ENCODE data around the gene ARRDC2. TPM values are rescaled to one million over a fixed set of nuclear protein-coding genes. Genes with fewer than 3 reads are reported as not detected.
A peak's percentile ranks its signal among the peaks of the same experiment; 100 is the strongest.

ARRDC2 gene
- total RNA-seq, 3 donors from 2014 or later (not counting 1 experiment from before 2014, with no cell fraction given): 110 to 131 (median 121) TPM

DNA sequence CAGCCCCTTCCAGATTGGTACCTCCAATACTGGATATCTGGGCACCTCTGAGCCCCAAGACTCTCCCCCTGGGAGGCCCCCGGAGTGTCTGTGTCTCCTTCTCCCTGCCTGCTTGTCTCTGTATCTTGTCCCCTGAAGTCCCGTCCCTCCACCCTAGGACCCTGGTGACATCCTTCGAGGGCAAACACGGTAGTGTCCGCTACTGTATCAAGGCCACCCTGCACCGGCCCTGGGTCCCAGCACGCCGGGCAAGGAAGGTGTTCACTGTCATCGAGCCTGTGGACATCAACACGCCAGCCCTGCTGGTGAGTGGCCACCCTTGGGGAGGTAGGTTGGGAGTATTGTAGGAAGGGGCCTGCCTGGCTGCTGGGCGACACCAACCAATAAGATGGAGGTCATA is 844 bp downstream of the ARRDC2 start:
- Histone ChIP-seq H3K36me3 (ENCODE audit: control insufficient read depth, insufficient read depth, low read length) (peaks cover 49% of the 10 kb centered on the region), H3K4me1 (ENCODE audit: control insufficient read depth, insufficient read depth, low read length) (peaks cover 31% of the 10 kb centered on the region), H3K27ac (ENCODE audit: low read length) (peak overlapping the region; percentile 77), H3K27me3 (ENCODE audit: control insufficient read depth, insufficient read depth, low read length) (no peaks in the 10 kb centered on the region), H3K4me3 (ENCODE audit: low read length) (peak overlapping the region; percentile 16), H3K9me3 (ENCODE audit: control insufficient read depth, insufficient read depth, low read length) (no peaks in the 10 kb centered on the region)
- H3K4me3 Mint-ChIP-seq: peak overlapping the region; percentile 85
- no peak for ATAC-seq
- 93% methylated on average over 11 of the region's 11 CpGs for WGBS (ENCODE audit: insufficient coverage)
- TF ChIP-seq, protein P1, sequence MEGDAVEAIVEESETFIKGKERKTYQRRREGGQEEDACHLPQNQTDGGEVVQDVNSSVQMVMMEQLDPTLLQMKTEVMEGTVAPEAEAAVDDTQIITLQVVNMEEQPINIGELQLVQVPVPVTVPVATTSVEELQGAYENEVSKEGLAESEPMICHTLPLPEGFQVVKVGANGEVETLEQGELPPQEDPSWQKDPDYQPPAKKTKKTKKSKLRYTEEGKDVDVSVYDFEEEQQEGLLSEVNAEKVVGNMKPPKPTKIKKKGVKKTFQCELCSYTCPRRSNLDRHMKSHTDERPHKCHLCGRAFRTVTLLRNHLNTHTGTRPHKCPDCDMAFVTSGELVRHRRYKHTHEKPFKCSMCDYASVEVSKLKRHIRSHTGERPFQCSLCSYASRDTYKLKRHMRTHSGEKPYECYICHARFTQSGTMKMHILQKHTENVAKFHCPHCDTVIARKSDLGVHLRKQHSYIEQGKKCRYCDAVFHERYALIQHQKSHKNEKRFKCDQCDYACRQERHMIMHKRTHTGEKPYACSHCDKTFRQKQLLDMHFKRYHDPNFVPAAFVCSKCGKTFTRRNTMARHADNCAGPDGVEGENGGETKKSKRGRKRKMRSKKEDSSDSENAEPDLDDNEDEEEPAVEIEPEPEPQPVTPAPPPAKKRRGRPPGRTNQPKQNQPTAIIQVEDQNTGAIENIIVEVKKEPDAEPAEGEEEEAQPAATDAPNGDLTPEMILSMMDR (IDR thresholded peaks at IDR 0.05): no peak
- DNase-seq: no peak
- peaks cover 16 to 27% of the 10 kb centered on the region in 2 donors for H3K4me1 Mint-ChIP-seq
- intact Hi-C loops (cut with micrococcal nuclease): loop anchor here (5.0 kb wide), 1 partner anchor 163 kb away; the partner anchor contains the start of gene IFI30
- no peaks in the 10 kb centered on the region for H3K27me3 Mint-ChIP-seq (ENCODE audit: low read depth in 2 of 2)
- no peaks in the 10 kb centered on the region for H3K9me3 Mint-ChIP-seq
- H3K27ac Mint-ChIP-seq: peak overlapping the region; percentile 94 to 95
- H3K36me3 Mint-ChIP-seq: peaks cover 7% of the 10 kb centered on the region

DNA sequence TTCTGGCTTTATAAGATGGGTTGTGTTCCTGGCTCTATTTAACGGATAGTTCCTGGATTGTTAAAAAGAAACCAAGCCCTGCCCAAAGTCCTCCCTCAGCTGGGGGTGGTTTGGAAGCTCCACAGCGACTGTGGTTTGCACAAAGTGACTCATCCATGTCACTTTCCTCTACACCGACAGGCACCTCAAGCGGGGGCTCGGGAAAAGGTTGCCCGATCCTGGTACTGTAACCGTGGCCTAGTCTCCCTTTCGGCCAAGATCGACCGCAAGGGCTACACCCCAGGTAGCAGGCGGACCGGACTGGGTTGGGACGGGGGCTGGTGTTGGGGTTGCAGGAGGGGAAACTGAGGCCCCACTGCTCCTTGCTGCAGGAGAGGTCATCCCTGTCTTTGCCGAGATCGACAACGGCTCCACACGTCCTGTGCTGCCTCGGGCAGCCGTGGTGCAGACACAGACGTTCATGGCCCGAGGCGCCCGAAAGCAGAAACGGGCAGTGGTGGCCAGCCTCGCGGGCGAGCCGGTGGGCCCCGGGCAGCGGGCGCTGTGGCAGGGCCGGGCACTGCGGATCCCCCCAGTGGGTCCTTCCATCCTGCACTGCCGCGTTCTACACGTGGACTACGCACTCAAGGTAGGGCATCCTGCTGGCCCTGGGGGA is 1.6 kb downstream of the ARRDC2 start:
- H3K9me3 ChIP-seq (ENCODE audit: control insufficient read depth, insufficient read depth, low read length): no peaks in the 10 kb centered on the region
- TF ChIP-seq, protein P1 (IDR thresholded peaks at IDR 0.05): no peak
- Mint-ChIP-seq H3K36me3 (peaks cover 7% of the 10 kb centered on the region), H3K4me1 (peaks cover 16 to 33% of the 10 kb centered on the region in 2 donors), H3K27ac (peak overlapping the region; percentile 94 to 95), H3K9me3 (no peaks in the 10 kb centered on the region), H3K4me3 (no peak overlapping the region), H3K27me3 (ENCODE audit: low read depth in 2 of 2) (no peaks in the 10 kb centered on the region)
- ATAC-seq (no peak), DNase-seq (peak in 1 of 2 donors; percentile 40)
- no peak overlapping the region for H3K4me3 ChIP-seq (ENCODE audit: low read length)
- no peak overlapping the region for H3K27ac ChIP-seq (ENCODE audit: low read length)
- peaks cover 52% of the 10 kb centered on the region for H3K36me3 ChIP-seq (ENCODE audit: control insufficient read depth, insufficient read depth, low read length)
- no peaks in the 10 kb centered on the region for H3K27me3 ChIP-seq (ENCODE audit: control insufficient read depth, insufficient read depth, low read length)
- peaks cover 36% of the 10 kb centered on the region for H3K4me1 ChIP-seq (ENCODE audit: control insufficient read depth, insufficient read depth, low read length)
- intact Hi-C loops (cut with micrococcal nuclease): loop anchor here (5.0 kb wide), 1 partner anchor 163 kb away; the partner anchor contains the start of gene IFI30
- WGBS (ENCODE audit: insufficient coverage): 92% methylated on average over 37 of the region's 37 CpGs

DNA sequence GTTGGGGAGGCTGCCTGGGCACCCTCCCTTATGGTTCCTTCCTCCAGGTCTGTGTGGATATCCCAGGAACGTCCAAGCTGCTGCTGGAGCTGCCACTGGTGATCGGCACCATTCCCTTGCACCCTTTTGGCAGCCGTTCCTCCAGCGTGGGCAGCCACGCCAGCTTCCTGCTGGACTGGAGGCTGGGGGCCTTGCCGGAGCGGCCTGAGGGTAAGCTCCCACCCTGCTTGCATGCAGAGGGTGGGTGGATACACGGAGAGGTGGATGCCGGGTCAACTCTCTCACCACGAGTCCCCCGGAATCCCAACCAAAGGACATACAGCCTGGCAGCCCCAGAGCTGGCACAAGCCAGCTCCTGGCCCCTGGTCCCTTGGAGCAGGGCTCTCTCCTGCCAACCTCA is 2.2 kb downstream of the ARRDC2 start:
- Mint-ChIP-seq H3K27me3 (ENCODE audit: low read depth in 2 of 2) (no peaks in the 10 kb centered on the region), H3K4me1 (peaks cover 16 to 33% of the 10 kb centered on the region in 2 donors), H3K27ac (peak overlapping the region in 1 of 2 donors; percentile 36), H3K4me3 (no peak overlapping the region), H3K36me3 (peaks cover 7% of the 10 kb centered on the region), H3K9me3 (no peaks in the 10 kb centered on the region)
- WGBS (ENCODE audit: insufficient coverage): 97% methylated on average over 11 of the region's 11 CpGs
- intact Hi-C loops (cut with micrococcal nuclease): no loop called here
- ATAC-seq (no peak), DNase-seq (no peak)
- Histone ChIP-seq H3K9me3 (ENCODE audit: control insufficient read depth, insufficient read depth, low read length) (no peaks in the 10 kb centered on the region), H3K4me1 (ENCODE audit: control insufficient read depth, insufficient read depth, low read length) (peaks cover 36% of the 10 kb centered on the region), H3K27me3 (ENCODE audit: control insufficient read depth, insufficient read depth, low read length) (no peaks in the 10 kb centered on the region), H3K36me3 (ENCODE audit: control insufficient read depth, insufficient read depth, low read length) (peaks cover 53% of the 10 kb centered on the region), H3K27ac (ENCODE audit: low read length) (no peak overlapping the region), H3K4me3 (ENCODE audit: low read length) (no peak overlapping the region)
- TF ChIP-seq, protein P1 (IDR thresholded peaks at IDR 0.05): no peak
